K562 (cell line): Measurements from ENCODE around the gene WNK1.

Source experiments
- RAD51 ChIP-seq: fragments of 450-650 bp; IDR thresholded peaks from 2 replicates; pipeline ENCODE4 v1.7.1; 2016; ENCODE audit warnings: low read depth, mild to moderate bottlenecking, borderline replicate concordance
- REST ChIP-seq, 2 experiments: fragments of 450-650 bp; formaldehyde crosslinking in 1 of 2; IDR thresholded peaks; 2 replicates each; pipeline versions ENCODE4 v1.4.0 to v1.6.1; 2014 to 2020; ENCODE audit warnings: mild to moderate bottlenecking in 2 of 2, borderline replicate concordance in 1 of 2, low read depth in 1 of 2

GRCh38 chr12:730550-730949 is 21.8 kb upstream of the WNK1 start:
- TF ChIP-seq REST (IDR thresholded peaks at IDR 0.05; ENCODE audit: borderline replicate concordance) = no peak
- TF ChIP-seq REST (CRISPR knock-in tag; IDR thresholded peaks at IDR 0.05; ENCODE audit: low read depth) = no peak
- no peak for TF ChIP-seq RAD51
